ENCODE results near the gene EXOSC7. TPM values are rescaled to one million over a fixed set of nuclear protein-coding genes. Genes with fewer than 3 reads are reported as not detected.
"Not testable (repeated sequence)": the region's sequence is repeated elsewhere in the genome, so short reads cannot be mapped to it uniquely, and the experiment has no call there.

The EXOSC7 gene
- total RNA-seq, 2 donors from 2014 or later, result 38.9 to 52.5 TPM

- H3K36me3 ChIP-seq, result no peaks in the 10 kb centered on the region
- no peak for TF ChIP-seq CTCF (IDR thresholded peaks at IDR 0.05)
- DNase-seq (ENCODE audit: low spot score), result no peak
- H3K4me1 ChIP-seq, result peaks cover 0 to 45% of the 10 kb centered on the region in 2 donors
- no peak overlapping the region for H3K4me3 ChIP-seq
- H3K9me3 ChIP-seq, result no peaks in the 10 kb centered on the region
- H3K27ac ChIP-seq, result no peak overlapping the region
- H3K27me3 ChIP-seq, result no peaks in the 10 kb centered on the region
Measured at GRCh38 chr3:44981751-44982150, 5.7 kb downstream of the EXOSC7 start.

- no peak overlapping the region for H3K4me3 ChIP-seq
- H3K4me1 ChIP-seq, result peaks cover 0 to 34% of the 10 kb centered on the region in 2 donors
- H3K27ac ChIP-seq, result peak overlapping the region; percentile 37 to 57
- H3K27me3 ChIP-seq, result no peaks in the 10 kb centered on the region
- no peaks in the 10 kb centered on the region for H3K9me3 ChIP-seq
- no peak for DNase-seq (ENCODE audit: low spot score)
- no peaks in the 10 kb centered on the region for H3K36me3 ChIP-seq
- no peak for TF ChIP-seq CTCF (IDR thresholded peaks at IDR 0.05)
Measured at GRCh38 chr3:44982817-44983216, 6.8 kb downstream of the EXOSC7 start.

- Histone ChIP-seq H3K27me3 (no peaks in the 10 kb centered on the region), H3K36me3 (no peaks in the 10 kb centered on the region), H3K4me3 (no peak overlapping the region), H3K27ac (peak overlapping the region; percentile 37 to 57), H3K9me3 (no peaks in the 10 kb centered on the region), H3K4me1 (peaks cover 0 to 32% of the 10 kb centered on the region in 2 donors)
- no peak for DNase-seq (ENCODE audit: low spot score)
- no peak for TF ChIP-seq CTCF (IDR thresholded peaks at IDR 0.05)
Measured at GRCh38 chr3:44983484-44983941, 7.5 kb downstream of the EXOSC7 start.

DNA sequence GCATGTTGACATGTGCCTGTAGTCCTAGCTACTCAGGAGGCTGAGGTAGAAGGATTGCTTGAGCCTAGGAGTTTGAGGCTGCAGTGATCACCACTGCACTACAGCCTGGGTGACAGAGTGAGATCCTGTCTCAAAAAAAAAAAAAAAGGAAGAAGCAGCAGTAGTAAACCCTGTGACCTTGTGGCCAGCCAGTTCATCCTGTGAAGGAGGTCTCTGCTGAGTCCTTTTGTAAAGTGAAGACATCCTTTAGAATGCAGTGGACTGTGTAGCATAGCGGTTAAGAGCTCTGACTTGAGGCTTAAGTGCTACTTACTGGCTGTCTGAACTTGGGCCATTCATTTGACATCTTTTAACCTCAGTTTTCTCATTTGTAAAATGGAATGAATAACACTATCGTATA is 8.3 kb downstream of the EXOSC7 start:
- peak overlapping the region in 1 of 2 donors; percentile 57 for H3K27ac ChIP-seq
- no peaks in the 10 kb centered on the region for H3K27me3 ChIP-seq
- peaks cover 0 to 30% of the 10 kb centered on the region in 2 donors for H3K4me1 ChIP-seq
- no peak for DNase-seq (ENCODE audit: low spot score)
- no peaks in the 10 kb centered on the region for H3K36me3 ChIP-seq
- H3K4me3 ChIP-seq, result no peak overlapping the region
- H3K9me3 ChIP-seq, result no peaks in the 10 kb centered on the region
- no peak for TF ChIP-seq CTCF (IDR thresholded peaks at IDR 0.05)

DNA sequence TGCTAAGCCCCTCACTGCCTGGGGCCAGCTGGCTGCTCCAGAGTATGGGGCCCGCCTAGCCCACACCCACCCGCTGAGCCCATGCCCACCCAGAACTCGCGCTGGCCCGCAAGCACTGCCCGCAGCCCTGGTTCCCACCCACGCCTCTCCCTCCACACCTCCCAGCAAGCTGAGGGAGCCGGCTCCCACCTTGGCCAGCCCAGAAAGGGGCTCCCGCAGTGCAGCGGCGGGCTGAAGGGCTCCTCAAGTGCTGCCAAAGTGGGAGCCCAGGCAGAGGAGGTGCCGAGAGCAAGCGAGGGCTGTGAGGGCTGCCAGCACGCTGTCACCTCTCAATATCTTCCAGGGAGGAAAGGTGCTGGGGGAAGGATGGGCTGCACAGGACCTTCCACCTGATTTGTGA is 10.3 kb downstream of the EXOSC7 start:
- Histone ChIP-seq H3K4me1 (peaks cover 0 to 30% of the 10 kb centered on the region in 2 donors), H3K36me3 (peaks cover 12% of the 10 kb centered on the region)
- not testable (repeated sequence) for H3K4me3 ChIP-seq; H3K27me3 ChIP-seq; DNase-seq (ENCODE audit: low spot score); H3K9me3 ChIP-seq; H3K27ac ChIP-seq

DNA sequence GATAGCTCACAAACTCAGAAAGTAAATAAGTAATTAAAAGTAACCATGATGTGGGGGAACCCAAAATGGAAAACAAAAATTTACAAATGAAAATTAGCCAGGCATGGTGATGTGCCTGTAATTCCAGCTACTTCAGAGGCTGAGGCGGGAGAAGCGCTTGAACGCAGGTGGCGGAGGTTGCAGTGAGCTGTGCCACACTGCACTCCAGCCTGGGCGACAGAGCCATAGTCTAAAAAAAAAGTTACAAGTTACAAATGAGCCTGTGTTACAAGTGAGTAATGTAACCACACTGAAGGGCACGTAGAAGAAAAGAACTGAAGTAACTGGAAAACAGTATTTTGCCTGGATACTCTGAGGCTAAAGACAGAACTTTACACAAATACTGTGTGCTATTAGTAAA is 11.3 kb downstream of the EXOSC7 start:
- Histone ChIP-seq H3K36me3 (peaks cover 14% of the 10 kb centered on the region), H3K9me3 (no peaks in the 10 kb centered on the region), H3K27me3 (no peaks in the 10 kb centered on the region), H3K4me1 (peaks cover 0 to 28% of the 10 kb centered on the region in 2 donors), H3K27ac (no peak overlapping the region), H3K4me3 (no peak overlapping the region)
- TF ChIP-seq CTCF (IDR thresholded peaks at IDR 0.05), result no peak
- DNase-seq (ENCODE audit: low spot score), result no peak
